ENCODE measurements around the gene C11orf86.

DNA sequence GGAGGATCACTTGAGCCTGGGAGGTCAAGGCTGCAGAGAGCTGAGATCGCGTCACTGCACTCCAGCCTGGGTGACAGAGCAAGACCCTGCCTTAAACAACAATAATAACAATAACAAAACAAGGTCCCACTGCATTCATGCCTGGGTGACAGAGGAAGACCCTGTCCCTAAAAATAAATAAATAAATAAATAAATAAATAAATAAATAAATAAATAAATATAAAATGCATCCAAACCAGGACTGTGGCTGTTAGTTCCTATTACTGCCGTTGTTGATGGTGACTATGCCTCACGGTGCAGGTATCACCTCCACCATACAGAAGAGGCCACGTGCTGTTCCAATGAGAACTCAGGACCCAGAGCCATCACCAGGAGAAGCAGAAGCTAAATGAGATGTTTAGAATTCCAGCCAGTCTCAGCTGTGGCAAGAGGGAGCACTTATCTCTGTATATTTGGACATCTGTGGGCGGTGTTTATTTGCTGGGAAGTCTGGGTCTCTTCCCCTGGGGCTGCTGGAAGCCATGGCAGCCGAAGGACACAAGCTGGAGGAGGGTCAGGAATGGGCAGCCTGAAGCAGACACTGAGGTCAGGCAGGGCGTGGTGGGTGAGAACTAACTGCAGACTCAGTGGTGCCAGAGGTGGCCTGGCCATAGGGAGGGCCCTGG is 21.6 kb downstream of the C11orf86 start:
- TF ChIP-seq ESRRA (CRISPR knock-in tag; IDR thresholded peaks at IDR 0.05; ENCODE audit: borderline replicate concordance) (no peak), FOXK1 (CRISPR knock-in tag; IDR thresholded peaks at IDR 0.05) (no peak)
